Neural progenitor cell (in vitro differentiated cells): ENCODE results near the gene CTIF. TPM values are rescaled to one million over a fixed set of nuclear protein-coding genes. Genes with fewer than 3 reads are reported as not detected.

Source experiments
- DNase-seq: peaks from one replicate; pipeline ENCODE4 v3.0.0-alpha.2; 2016; ENCODE audit warnings: low spot score
- H2AFZ ChIP-seq: fragments of 200-600 bp; sonication (generic); replicated peaks from 2 replicates; pipeline ENCODE4 v1.6.1; 2016; ENCODE audit warnings: antibody characterized with exemption
- H3F3A ChIP-seq: fragments of 200-600 bp; sonication (generic); 2 replicates; pipeline ENCODE4 v1.6.1; 2016; ENCODE audit warnings: antibody characterized with exemption, low read depth
- H3K27ac ChIP-seq: fragments of 200-600 bp; sonication (generic); 2 replicates; pipeline ENCODE4 v1.5.1; 2016; ENCODE audit warnings: mild to moderate bottlenecking
- H3K27me3 ChIP-seq: fragments of 200-600 bp; sonication (generic); 2 replicates; pipeline ENCODE4 v1.6.1; 2016; ENCODE audit warnings: mild to moderate bottlenecking, moderate library complexity
- H3K36me3 ChIP-seq: fragments of 200-600 bp; sonication (generic); 2 replicates; pipeline ENCODE4 v1.5.1; 2016
- H3K4me1 ChIP-seq: fragments of 200-600 bp; sonication (generic); 2 replicates; pipeline ENCODE4 v1.6.1; 2016; ENCODE audit warnings: mixed run types
- H3K4me2 ChIP-seq: fragments of 200-600 bp; sonication (generic); 2 replicates; pipeline ENCODE4 v1.6.1; 2016
- H3K4me3 ChIP-seq: fragments of 200-600 bp; sonication (generic); 2 replicates; pipeline ENCODE4 v1.5.1; 2016
- H3K79me2 ChIP-seq: fragments of 200-600 bp; sonication (generic); 2 replicates; pipeline ENCODE4 v1.6.1; 2016; ENCODE audit warnings: low read depth
- H3K9ac ChIP-seq: fragments of 200-600 bp; sonication (generic); 2 replicates; pipeline ENCODE4 v1.6.1; 2016
- H3K9me3 ChIP-seq: fragments of 200-600 bp; sonication (generic); 2 replicates; pipeline ENCODE4 v1.5.1; 2016; ENCODE audit warnings: low read depth
- H4K20me1 ChIP-seq: fragments of 200-600 bp; sonication (generic); 2 replicates; pipeline ENCODE4 v1.6.1; 2016; ENCODE audit warnings: low read depth
- H3K27ac Mint-ChIP-seq: 3 replicates; pipeline ENCODE4 v1.8.0; 2021; ENCODE audit warnings: mixed read lengths
- H3K27me3 Mint-ChIP-seq: 2 replicates; pipeline ENCODE4 v1.8.0; 2022; ENCODE audit warnings: low read depth, mild to moderate bottlenecking, inconsistent platforms, moderate library complexity, mixed read lengths; ENCODE audit not compliant: insufficient read depth
- H3K36me3 Mint-ChIP-seq: 3 replicates; pipeline ENCODE4 v1.8.0; 2021; ENCODE audit warnings: mixed read lengths
- H3K4me1 Mint-ChIP-seq: 3 replicates; pipeline ENCODE4 v1.8.0; 2021; ENCODE audit warnings: mixed read lengths
- H3K4me3 Mint-ChIP-seq: 3 replicates; pipeline ENCODE4 v1.8.0; 2021; ENCODE audit warnings: mild to moderate bottlenecking, moderate library complexity, mixed read lengths
- H3K9me3 Mint-ChIP-seq: 3 replicates; pipeline ENCODE4 v1.8.0; 2020; ENCODE audit warnings: mixed read lengths
- CTCF ChIP-seq: fragments of 200-600 bp; sonication (generic); IDR thresholded peaks from 2 replicates; pipeline ENCODE4 v1.5.1; 2017; ENCODE audit warnings: antibody characterized with exemption, mild to moderate bottlenecking
- EZH2 ChIP-seq: fragments of 200-600 bp; sonication (generic); IDR thresholded peaks from 2 replicates; pipeline ENCODE4 v1.6.1; 2017; ENCODE audit warnings: antibody characterized with exemption, mild to moderate bottlenecking, moderate library complexity
- EZH2phosphoT487 ChIP-seq: fragments of 200-600 bp; sonication (generic); IDR thresholded peaks from 2 replicates; pipeline ENCODE4 v1.6.1; 2017; ENCODE audit warnings: antibody characterized with exemption
- total RNA-seq: library from RNA; depleted of rRNA; stranded (reverse); fragments of >200 nt; gene quantifications from 2 replicates; pipeline ENCODE4 v1.2.3, GENCODE V29; 2015; ENCODE audit warnings: low replicate concordance

CTIF gene
- total RNA-seq, 1 donor from 2014 or later = 17.6 TPM

GRCh38 chr18:48791636-48792105 is 252.8 kb downstream of the CTIF start:
- peaks cover 10% of the 10 kb centered on the region for H3K4me1 ChIP-seq
- peaks cover 18% of the 10 kb centered on the region for H3K4me1 Mint-ChIP-seq
- no peak for DNase-seq

DNA sequence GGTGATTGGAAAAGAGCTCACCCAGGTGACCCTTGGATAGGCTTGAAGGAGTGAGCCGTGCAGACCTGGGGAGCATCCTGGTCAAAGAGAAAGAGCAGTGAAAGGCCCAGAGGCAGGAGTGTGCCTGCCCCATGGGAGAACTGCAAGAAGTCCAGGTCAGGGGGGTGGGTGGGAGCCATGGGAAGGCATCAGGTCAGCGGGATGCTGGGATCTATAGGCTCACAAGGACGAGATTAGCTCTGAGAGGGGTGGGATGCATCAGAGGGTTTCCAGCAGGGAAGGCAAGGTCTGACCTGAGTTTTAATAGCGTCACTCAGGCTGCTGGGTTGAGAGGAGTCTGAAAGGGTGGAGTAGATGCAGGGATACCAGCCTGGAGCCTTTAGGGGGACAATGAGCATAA is 253.3 kb downstream of the CTIF start:
- Histone ChIP-seq H3K4me1 (peaks cover 6% of the 10 kb centered on the region), H2AFZ (no peak overlapping the region), H3K4me3 (no peak overlapping the region), H3F3A (no peaks in the 10 kb centered on the region), H3K36me3 (no peaks in the 10 kb centered on the region), H3K9ac (no peak overlapping the region), H4K20me1 (no peaks in the 10 kb centered on the region), H3K27ac (no peak overlapping the region), H3K27me3 (no peaks in the 10 kb centered on the region), H3K9me3 (no peaks in the 10 kb centered on the region), H3K79me2 (no peaks in the 10 kb centered on the region), H3K4me2 (no peak overlapping the region)
- H3K4me3 Mint-ChIP-seq = no peak overlapping the region
- peak overlapping the region; percentile 40 for H3K27ac Mint-ChIP-seq
- H3K9me3 Mint-ChIP-seq = no peaks in the 10 kb centered on the region
- H3K4me1 Mint-ChIP-seq = peaks cover 15% of the 10 kb centered on the region
- peaks cover 3% of the 10 kb centered on the region for H3K27me3 Mint-ChIP-seq
- no peak for TF ChIP-seq EZH2
- TF ChIP-seq CTCF = no peak
- no peak for TF ChIP-seq EZH2phosphoT487
- H3K36me3 Mint-ChIP-seq = peaks cover 18% of the 10 kb centered on the region
- no peak for DNase-seq

More at GRCh38 chr18:48791636-48792105, 252.8 kb downstream of the CTIF start:
- Mint-ChIP-seq H3K27me3 (peaks cover 3% of the 10 kb centered on the region), H3K36me3 (peaks cover 18% of the 10 kb centered on the region), H3K9me3 (no peaks in the 10 kb centered on the region), H3K4me3 (no peak overlapping the region), H3K27ac (no peak overlapping the region)
- Histone ChIP-seq H2AFZ (no peak overlapping the region), H4K20me1 (peaks cover 5% of the 10 kb centered on the region), H3K27ac (no peak overlapping the region), H3K4me2 (no peak overlapping the region), H3K9me3 (no peaks in the 10 kb centered on the region), H3K27me3 (no peaks in the 10 kb centered on the region), H3K4me3 (no peak overlapping the region), H3F3A (no peaks in the 10 kb centered on the region), H3K36me3 (no peaks in the 10 kb centered on the region), H3K79me2 (no peaks in the 10 kb centered on the region), H3K9ac (no peak overlapping the region)
- TF ChIP-seq EZH2phosphoT487 (no peak), EZH2 (no peak), CTCF (no peak)

DNA sequence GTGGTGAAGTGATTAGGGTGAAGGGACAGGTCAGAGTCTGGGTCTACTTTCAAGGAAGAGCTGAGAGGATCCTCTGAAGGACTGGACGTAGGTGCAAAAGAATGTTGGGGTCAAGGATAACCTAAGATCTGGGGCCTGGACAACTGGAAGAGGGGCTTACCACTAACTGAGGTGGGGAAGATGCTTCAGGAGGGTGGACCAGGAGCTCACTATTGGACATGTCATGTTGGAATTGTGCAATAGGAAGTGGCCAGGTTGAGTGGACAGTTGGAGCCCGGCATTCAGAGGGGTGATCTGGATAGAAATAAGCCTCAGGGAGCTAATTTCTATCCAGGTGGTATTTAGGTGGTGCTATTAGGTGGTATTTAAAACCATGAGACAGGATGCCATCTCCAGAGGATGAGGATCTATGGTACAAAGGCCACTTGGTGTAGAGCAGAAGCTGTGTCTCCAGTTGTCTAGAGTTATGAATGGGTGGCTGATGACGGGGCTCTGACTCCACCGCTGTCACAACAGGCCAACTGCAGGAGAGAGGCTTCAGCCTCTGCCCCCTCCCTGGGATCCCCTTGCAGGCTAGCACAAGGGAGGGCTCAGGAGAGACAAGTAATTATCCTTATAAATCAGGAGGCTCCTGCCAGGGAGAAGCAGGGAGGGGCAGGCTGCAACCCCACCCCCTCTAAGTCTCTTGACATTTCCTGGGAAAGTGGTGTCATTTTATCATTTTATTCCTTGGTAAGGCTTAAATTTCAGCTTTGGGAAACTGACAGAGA is 254.0 kb downstream of the CTIF start:
- Mint-ChIP-seq H3K4me3 (no peak overlapping the region), H3K27me3 (peaks cover 3% of the 10 kb centered on the region), H3K36me3 (peaks cover 18% of the 10 kb centered on the region), H3K4me1 (peaks cover 8% of the 10 kb centered on the region), H3K27ac (peak overlapping the region; percentile 40), H3K9me3 (no peaks in the 10 kb centered on the region)
- H2AFZ ChIP-seq = no peak overlapping the region
- no peaks in the 10 kb centered on the region for H3K36me3 ChIP-seq
- DNase-seq = no peak
- H3K4me1 ChIP-seq = no peaks in the 10 kb centered on the region
- no peak for TF ChIP-seq EZH2phosphoT487
- TF ChIP-seq CTCF = no peak
- TF ChIP-seq EZH2 = no peak
- H3K9ac ChIP-seq = no peak overlapping the region
- H3K4me2 ChIP-seq = no peak overlapping the region
- H3F3A ChIP-seq = no peaks in the 10 kb centered on the region
- H3K4me3 ChIP-seq = no peak overlapping the region
- no peak overlapping the region for H3K27ac ChIP-seq
- no peaks in the 10 kb centered on the region for H3K9me3 ChIP-seq
- no peaks in the 10 kb centered on the region for H4K20me1 ChIP-seq
- H3K79me2 ChIP-seq = no peaks in the 10 kb centered on the region
- no peaks in the 10 kb centered on the region for H3K27me3 ChIP-seq
